ENCODE results near the gene EIF2B4.

EIF2B4 gene

DNA sequence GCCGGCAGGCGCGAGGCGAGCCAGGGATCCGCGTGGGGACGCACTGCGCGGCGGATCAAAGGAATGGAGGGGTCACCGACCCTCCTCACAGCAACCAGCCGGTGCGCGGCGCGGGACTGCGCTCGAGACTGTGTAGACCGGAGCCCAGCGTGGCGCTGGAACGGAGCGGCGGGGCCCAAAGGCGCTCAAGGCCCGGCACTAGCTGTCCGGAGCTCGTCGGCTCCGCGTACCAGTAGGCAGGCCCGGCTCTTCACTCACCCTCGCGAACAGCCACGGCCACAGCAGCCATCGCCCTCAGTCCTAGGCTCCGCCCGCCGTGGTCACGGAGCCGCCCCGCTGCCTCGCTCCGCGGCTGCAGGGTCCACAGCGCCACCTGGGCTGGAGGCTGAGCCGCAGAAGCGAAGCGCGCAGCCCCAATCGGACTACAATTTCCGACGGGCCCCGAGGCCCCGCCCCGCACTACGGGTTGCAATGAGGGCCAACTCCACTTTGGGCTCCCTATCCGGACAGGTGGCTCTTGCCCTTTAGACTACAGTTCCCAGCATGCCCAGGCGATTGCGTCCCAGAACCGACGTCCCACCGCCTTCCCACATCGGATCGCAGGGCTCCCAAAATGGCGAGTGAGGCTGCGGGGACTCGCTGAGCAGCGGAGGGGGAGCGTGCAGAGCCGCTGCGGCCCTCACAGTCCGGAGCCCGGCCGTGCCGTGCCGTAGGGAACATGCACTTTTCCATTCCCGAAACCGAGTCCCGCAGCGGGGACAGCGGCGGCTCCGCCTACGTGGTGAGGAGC lies at the start of gene EIF2B4, which contains the start of gene SNX17:
TSS of gene EIF2B4 (minus strand) at position 313 of the 790 bp plus-strand sequence. CDS start at position 289, 24 bp downstream.
TSS of gene SNX17 (plus strand) at position 591 of the 790 bp plus-strand sequence. CDS start at position 719, 128 bp downstream.
- FAIRE-seq (peak; percentile 80), DNase-seq (ENCODE audit: insufficient read length, low spot score) (peak; percentile 88)
- TF ChIP-seq POLR2A (IDR thresholded peaks at IDR 0.05; ENCODE audit: low read depth, low read length) = peak; percentile 85

DNA sequence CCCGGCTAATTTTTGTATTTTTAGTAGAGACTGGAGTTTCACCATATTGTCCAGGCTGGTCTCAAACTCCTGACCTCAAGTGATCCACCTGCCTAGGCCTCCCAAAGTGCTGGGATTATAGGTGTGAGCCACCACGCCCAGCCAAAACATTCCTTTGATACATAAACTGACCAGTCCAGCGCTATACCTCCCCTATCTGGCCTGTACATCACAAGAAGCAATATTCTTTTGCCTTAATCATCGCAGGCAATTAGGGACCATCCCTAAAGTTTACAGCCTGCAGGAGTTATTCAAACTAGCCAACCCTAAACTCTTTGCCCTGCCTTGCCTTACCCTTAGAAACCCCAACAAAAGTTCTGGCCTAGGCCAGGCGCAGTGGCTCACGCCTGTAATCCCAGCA lies 46.0 kb upstream of the EIF2B4 start:
- DNase-seq (ENCODE audit: insufficient read length, low spot score) (no peak), FAIRE-seq (no peak)

GRCh38 chr2:27412419-27413152 lies 42.4 kb upstream of the EIF2B4 start:
- no peak for DNase-seq (ENCODE audit: insufficient read length, low spot score)
- TF ChIP-seq POLR2A (IDR thresholded peaks at IDR 0.05; ENCODE audit: low read depth, low read length) = no peak
- FAIRE-seq = no peak

More for the DNA sequence above, 46.0 kb upstream of the EIF2B4 start:
- TF ChIP-seq POLR2A (IDR thresholded peaks at IDR 0.05; ENCODE audit: low read depth, low read length) = no peak

GRCh38 chr2:27409321-27410073 lies 39.4 kb upstream of the EIF2B4 start, which contains the start of gene PPM1G:
PPM1G (minus strand) TSS chr2:27409591; CDS start chr2:27409422, 169 bp downstream.
- DNase-seq (ENCODE audit: insufficient read length, low spot score) = peak; percentile 88
- peak; percentile 88 for FAIRE-seq
- peak; percentile 81 for TF ChIP-seq POLR2A (IDR thresholded peaks at IDR 0.05; ENCODE audit: low read depth, low read length)

GRCh38 chr2:27408601-27409320 lies 38.6 kb upstream of the EIF2B4 start:
- no peak for TF ChIP-seq POLR2A (IDR thresholded peaks at IDR 0.05; ENCODE audit: low read depth, low read length)
- DNase-seq (ENCODE audit: insufficient read length, low spot score) (peak; percentile 43), FAIRE-seq (no peak)

DNA sequence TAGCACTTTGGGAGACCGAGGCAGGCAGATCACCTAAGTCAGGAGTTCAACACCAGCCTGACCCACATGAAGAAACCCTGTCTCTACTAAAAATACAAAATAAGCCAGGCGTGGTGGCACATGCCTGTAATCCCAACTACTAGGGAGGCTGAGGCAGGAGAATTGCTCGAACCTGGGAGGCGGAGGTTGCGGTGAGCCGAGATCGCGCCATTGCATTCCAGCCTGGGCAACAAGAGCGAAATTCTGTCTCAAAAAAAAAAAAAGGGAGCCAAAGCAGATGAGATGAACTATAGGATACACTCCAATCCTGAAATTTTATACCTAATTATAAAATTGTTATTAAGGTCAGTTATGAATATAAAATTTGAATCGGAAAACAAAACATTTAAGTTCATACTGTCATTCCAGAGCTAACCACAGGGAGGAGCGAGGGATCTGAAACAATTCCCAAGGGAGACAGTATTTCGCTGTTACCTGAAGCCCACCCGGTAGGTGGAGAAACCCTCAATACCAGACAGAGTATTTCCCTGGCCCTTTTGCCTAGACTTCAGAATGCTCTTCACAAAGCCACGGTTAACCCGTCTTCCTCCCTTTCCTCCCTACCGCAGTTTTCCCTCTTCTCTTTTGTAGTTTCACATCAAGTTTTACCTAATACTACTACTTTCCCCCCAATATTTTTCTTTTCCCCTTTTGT lies 37.8 kb upstream of the EIF2B4 start:
- TF ChIP-seq POLR2A (IDR thresholded peaks at IDR 0.05; ENCODE audit: low read depth, low read length) = no peak
- FAIRE-seq (no peak), DNase-seq (ENCODE audit: insufficient read length, low spot score) (no peak)

DNA sequence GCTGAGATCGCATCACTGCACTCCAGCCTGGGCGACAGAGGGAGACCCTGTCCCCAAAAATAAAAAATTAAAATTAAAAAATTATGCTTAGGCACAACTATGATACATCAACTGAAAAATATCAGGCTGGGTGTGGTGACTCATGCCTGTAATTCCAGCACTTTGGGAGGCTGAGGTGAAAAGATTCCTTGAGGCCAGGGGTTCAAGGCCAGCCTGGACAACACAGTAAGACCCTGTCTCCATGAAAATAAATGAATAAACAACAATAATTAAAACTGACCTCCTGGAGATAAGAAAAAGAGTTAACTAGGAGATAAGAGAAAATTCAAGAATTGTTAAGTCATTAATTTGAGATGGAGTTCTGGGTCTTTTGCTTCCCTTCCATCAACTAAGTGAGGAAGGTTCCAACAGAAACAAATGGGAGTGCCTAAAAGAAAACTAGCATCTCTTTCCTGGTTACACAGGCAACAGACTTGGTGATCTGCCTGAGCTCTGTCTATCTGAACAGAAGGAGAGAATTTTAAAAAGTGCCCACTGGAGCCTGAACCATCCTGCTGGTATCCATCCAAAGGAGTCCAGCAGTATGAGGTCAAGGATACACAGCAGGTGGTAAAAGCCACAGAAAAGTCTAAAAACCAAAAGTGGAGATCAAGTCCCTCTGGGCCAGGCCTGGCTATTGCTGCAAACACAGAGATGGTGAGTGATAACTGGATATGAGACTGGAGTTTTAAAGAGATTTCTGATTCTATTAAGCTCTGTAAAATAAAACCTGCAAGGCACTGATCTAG lies 30.4 kb upstream of the EIF2B4 start:
- no peak for DNase-seq (ENCODE audit: insufficient read length, low spot score)
- TF ChIP-seq POLR2A (IDR thresholded peaks at IDR 0.05; ENCODE audit: low read depth, low read length) = no peak
- FAIRE-seq = peak; percentile 38

DNA sequence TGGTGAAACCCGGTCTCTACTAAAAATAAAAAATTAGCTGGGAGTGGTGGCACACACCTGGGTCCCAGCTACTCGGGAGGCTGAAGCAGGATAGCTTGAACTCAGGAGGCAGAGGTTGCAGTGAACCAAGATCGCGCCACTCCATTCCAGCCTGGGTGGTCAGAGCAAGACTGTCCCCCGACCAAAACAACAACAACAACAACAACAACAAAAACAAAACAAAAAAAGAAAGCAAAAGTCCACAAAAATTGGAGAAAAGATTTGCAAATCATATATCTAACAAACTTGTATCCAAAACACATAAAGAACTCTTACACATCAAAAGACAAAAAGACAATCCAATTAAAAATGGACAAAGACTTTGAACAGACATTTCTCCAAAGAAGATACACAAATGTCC lies 28.8 kb upstream of the EIF2B4 start:
- TF ChIP-seq POLR2A (IDR thresholded peaks at IDR 0.05; ENCODE audit: low read depth, low read length) = no peak
- no peak for DNase-seq (ENCODE audit: insufficient read length, low spot score)
- FAIRE-seq = no peak

- TF ChIP-seq POLR2A (IDR thresholded peaks at IDR 0.05; ENCODE audit: low read depth, low read length) = no peak
- FAIRE-seq (no peak), DNase-seq (ENCODE audit: insufficient read length, low spot score) (no peak)
Measured at GRCh38 chr2:27393225-27393624, 23.1 kb upstream of the EIF2B4 start.

DNA sequence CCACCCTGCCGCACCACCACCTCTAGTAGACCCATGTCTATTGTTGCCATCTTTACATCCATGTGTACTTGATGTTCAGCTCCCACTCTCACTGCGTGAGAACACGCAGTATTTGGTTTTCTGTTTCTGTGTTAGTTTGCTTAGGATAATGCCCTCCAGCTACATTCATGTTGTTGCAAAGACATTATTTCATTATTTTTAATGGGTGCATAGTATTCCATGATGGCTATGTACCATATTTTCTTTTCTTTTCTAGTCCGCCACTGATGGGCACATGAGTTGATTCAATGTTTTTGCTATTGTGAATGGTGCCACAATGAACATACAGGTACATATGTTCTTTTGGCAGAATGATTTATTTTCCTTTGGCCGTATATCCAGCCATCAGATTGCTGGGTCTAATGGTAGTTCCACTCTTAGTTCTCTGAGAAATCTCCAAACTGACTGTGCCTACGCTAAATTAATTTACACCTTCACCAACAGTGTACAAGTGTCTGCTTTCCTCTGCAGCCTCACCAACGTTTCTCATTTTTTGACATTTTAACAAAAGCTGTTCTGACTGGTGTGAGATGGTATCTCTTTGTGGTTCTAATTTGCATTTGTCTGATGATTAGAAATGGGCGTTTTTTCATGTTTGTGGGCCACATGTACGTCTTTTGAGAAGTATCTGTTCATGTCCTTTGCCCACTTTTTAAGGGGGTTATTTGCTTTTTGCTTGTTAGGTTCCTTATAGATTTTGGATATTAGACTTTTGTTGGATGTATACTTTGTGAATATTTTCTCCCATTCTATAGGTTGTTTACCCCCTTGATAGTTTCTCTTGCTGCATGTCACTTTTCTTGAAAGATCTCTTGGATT lies 20.9 kb upstream of the EIF2B4 start:
- TF ChIP-seq POLR2A (IDR thresholded peaks at IDR 0.05; ENCODE audit: low read depth, low read length) = no peak
- FAIRE-seq (no peak), DNase-seq (ENCODE audit: insufficient read length, low spot score) (no peak)

DNA sequence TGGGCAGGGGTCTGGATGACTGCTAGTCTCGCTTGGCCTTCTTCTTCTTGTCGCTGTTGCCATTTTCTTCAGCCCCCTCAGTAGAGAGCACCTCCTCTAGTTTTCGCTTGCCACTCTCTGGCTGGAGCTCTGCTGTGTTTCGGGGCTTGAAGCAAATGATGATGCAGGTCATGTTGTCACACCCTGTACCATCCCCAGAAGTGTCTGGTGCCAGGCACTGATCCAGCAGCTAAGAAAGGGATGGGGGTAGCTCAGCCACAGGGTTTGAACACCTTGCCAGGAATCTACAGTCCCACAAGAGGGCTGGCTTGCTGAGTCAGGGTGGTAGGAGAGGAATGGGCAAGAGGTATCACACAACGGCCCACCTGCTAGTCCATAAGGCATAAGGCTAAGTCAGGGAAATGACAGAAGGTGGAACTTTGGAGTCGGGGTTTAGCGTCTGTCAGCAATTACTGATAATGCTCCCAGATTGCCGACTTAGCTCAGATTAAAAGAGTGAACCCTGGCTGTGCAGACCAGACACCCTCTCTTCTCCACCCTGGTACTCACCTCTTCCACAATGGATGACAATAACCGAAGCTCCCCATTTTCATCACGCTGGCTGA lies 11.5 kb upstream of the EIF2B4 start:
- FAIRE-seq = no peak
- TF ChIP-seq POLR2A (IDR thresholded peaks at IDR 0.05; ENCODE audit: low read depth, low read length) = no peak
- DNase-seq (ENCODE audit: insufficient read length, low spot score) = no peak

Measured in H54 (cell line).